Fibroblast of pulmonary artery (primary cell): ENCODE measurements around the gene CST5.

Experiments used
- DNase-seq: peaks from one replicate; pipeline ENCODE4 v3.0.0-alpha.2; 2010; ENCODE audit warnings: low read depth
- H3K4me3 ChIP-seq: replicated peaks from 2 replicates; pipeline ENCODE4 v1.5.1; 2011; ENCODE audit warnings: low read depth, mild to moderate bottlenecking, control low read depth, low read length, moderate library complexity
- TF ChIP-seq, protein P1 (sequence below): IDR thresholded peaks from 2 replicates; pipeline ENCODE4 v1.5.1; 2011; ENCODE audit warnings: mild to moderate bottlenecking, control low read depth, low read length, inconsistent platforms; ENCODE audit errors: missing control alignments

Gene CST5

GRCh38 chr20:23879328-23879798 is at the start of gene CST5:
Gene CST5, minus strand, starts transcription at chr20:23879748. Its CDS starts 72 bp downstream, at chr20:23879676.
- TF ChIP-seq, protein P1, sequence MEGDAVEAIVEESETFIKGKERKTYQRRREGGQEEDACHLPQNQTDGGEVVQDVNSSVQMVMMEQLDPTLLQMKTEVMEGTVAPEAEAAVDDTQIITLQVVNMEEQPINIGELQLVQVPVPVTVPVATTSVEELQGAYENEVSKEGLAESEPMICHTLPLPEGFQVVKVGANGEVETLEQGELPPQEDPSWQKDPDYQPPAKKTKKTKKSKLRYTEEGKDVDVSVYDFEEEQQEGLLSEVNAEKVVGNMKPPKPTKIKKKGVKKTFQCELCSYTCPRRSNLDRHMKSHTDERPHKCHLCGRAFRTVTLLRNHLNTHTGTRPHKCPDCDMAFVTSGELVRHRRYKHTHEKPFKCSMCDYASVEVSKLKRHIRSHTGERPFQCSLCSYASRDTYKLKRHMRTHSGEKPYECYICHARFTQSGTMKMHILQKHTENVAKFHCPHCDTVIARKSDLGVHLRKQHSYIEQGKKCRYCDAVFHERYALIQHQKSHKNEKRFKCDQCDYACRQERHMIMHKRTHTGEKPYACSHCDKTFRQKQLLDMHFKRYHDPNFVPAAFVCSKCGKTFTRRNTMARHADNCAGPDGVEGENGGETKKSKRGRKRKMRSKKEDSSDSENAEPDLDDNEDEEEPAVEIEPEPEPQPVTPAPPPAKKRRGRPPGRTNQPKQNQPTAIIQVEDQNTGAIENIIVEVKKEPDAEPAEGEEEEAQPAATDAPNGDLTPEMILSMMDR = no peak
- DNase-seq = no peak
- no peak within 1 kb of the TSS for H3K4me3 ChIP-seq

- TF ChIP-seq, protein P1 = no peak
- H3K4me3 ChIP-seq = no peak overlapping the region
- DNase-seq = no peak
Measured at GRCh38 chr20:23928788-23929187, 49.2 kb upstream of the CST5 start.

DNA sequence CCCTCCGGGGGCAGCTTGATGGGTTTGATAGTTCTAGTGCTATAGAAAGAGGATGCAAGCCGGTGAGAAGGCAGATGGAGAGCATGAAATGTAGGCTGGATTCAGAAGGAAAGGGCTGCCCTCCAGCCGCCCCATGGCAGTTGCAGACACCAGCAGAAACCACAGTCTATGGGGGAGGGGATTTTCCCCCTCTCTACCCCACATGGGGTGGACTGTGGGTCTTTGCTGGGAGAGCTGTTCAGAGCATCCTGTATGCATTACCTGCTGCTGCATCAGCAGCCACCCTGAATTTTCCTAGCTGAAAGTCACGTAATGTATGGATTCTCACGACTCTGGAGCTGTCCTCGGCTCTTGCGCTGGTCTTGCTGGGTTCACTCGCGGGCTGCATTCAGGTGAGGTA is 48.8 kb upstream of the CST5 start:
- TF ChIP-seq, protein P1 = no peak
- DNase-seq = no peak
- H3K4me3 ChIP-seq = no peak overlapping the region

DNA sequence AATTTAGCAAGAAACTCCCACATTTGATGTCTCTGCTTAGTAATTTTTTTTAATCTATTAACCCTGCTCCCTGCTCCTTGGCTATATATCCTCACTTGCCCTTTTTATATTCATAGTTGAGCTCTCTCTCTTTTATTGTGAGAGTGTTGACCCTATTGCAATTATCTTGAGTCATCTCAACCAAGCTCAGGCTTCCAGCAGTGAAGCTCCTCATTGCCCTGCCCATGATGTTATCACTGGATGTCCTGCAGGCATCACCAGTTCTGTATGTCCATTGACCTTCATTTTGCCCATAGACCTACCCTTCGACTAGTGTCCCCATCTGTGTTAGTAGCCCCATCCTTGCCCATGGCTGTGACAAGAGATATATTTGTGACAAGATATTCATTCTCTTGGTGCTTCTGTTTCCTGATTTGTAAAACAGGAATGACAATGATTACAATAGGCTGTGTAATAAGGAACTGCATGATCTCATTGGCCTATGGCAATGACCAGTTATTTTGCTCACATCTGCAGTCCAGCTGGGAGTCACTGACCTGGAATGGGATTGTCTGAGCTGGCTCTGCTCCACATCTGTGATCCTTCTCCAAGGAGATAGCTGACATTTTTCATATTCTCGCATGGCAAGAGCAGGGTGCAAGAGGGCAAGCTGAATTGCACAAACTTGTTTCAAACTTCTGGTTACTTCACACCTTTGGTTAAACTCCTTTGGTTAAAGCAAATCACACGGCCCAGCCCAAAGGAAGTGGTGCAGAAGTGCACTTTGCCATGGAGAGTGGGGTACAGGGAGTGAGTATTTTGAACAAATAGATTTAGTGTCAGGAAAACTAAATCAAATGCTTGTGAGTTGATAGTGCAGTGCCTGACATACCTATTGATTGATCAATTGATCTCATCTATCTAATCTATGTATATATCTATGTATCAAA is 47.7 kb upstream of the CST5 start:
- no peak for DNase-seq
- TF ChIP-seq, protein P1 = no peak
- no peak overlapping the region for H3K4me3 ChIP-seq

- TF ChIP-seq, protein P1 = no peak
- no peak for DNase-seq
- no peak overlapping the region for H3K4me3 ChIP-seq
Measured at GRCh38 chr20:23926526-23926880, 47.0 kb upstream of the CST5 start.

DNA sequence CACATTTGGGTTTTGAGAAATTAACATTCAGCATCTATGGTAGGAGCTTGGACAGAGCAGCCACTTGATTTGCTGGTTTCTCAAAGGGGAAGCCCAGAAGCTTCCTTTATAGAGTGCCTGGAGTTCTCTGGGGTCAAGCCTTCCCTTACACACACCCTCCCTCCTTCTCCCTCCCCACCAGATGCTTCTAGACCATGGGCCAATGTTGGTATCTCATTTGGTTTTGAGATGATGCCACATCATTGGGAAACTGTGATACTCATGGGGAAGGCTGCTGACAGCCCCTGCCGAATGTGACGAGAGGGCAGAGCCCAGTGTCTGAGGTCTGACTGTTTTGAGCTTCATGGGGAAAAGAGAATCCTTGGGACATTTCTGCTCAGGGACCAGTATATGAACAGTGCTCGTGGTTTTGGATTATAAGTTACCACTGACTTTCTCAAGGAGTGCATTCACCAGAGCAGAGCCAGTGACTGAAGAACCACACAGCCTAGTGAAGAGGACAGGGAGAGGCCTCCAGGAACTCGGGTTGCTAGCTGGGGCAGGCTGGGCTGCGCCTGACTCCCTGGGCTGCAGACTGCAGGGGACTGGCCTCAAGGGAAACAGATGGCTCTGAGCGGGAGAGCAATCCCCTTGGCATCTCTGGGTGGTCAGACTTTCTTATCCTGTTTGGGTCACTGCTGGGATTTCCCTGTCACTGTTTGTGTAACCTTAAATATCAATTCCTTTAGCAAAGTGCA is 46.4 kb upstream of the CST5 start:
- TF ChIP-seq, protein P1 = no peak

More for the DNA sequence above, 46.4 kb upstream of the CST5 start:
- H3K4me3 ChIP-seq = no peak overlapping the region
- no peak for DNase-seq
